Islet of Langerhans (tissue), 1 donor: ENCODE data around the gene ZNF414.
"Not testable (repeated sequence)": the region's sequence is repeated elsewhere in the genome, so short reads cannot be mapped to it uniquely, and the experiment has no call there.

Source experiments
- FAIRE-seq: peaks from one replicate; lab custom pipeline; 2011; peaks lifted over from hg19 to GRCh38; lab: Jason Lieb, UNC

ZNF414 gene, protein sequence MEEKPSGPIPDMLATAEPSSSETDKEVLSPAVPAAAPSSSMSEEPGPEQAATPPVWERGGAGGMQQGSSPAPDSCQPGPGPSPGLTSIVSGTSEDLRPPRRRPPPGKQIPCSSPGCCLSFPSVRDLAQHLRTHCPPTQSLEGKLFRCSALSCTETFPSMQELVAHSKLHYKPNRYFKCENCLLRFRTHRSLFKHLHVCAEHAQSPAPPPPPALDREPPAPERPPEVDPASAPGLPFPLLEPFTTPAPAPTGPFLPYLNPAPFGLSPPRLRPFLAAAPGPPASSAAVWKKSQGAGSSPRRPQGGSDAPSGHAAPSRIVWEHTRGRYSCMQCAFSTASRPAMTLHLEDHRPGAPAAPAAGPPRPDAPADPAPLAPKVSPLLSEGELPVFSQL

GRCh38 chr19:8513687-8514504 is at the start of gene ZNF414:
Gene ZNF414, minus strand, starts transcription at chr19:8514167. Its CDS starts 121 bp downstream, at chr19:8514046.
- FAIRE-seq = peak; percentile 60

GRCh38 chr19:8561075-8561764 is 47.3 kb upstream of the ZNF414 start:
- no peak for FAIRE-seq

GRCh38 chr19:8558325-8558724 is 44.4 kb upstream of the ZNF414 start:
- no peak for FAIRE-seq

- FAIRE-seq = no peak
Observed at GRCh38 chr19:8557642-8558238, 43.8 kb upstream of the ZNF414 start.

GRCh38 chr19:8553729-8554128 is 39.8 kb upstream of the ZNF414 start:
- FAIRE-seq = not testable (repeated sequence)

DNA sequence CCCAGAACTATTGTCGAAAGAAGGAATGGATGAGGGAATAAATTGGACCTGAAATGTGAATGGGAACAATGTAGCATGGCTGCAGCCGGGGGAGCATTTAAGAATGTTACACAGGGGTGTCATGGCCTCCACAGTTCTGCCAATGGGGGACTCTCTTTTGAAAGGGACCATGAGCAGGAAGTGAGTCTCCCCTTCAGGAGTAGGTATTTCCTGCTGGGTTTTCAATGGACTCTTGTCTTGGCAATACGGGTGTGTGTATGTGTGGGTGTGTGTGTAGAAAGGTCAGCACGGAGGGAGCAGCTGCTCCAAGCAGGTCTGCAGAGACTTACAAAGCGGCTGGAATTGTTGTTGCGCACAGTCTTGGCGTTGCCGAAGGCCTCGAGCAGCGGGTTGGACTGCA is 38.8 kb upstream of the ZNF414 start:
- FAIRE-seq = no peak

DNA sequence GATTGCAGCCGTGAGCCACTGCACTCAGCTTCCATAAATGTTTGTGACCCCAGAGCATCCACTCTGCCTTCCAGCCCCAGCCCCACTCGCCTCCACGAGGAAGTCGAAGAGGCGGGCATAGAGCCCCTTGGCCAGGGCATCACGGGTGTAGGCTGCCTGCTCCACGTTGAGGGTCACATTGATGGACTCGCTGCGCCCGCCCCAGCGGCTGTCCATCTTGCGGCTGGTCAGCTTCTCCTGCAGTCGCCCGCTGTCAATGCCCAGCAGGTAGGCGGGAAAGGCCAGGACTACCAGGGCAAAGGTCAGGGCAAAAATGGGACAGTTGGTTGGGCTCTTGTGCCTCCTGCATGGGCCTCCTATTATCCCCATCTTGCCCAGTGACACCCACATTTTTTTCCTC is 36.1 kb upstream of the ZNF414 start:
- no peak for FAIRE-seq

DNA sequence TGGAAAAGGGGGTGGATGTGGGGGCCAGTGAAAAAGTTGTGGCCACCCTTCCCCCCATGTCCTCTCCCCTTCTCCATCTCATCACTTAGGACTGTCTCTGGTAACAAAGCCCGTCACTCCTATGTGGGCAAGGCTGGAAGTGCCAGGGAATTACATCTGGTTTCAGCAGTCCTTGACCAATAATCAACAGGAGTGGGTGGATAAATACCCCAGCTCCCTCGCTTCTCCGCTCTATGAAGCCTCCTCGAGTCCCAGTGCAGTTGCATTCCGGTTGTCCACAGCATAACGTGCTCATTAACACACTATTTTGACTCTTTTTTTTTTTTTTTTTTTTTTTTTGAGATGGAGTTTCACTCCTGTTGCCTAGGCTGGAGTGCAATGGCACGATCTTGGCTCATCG is 31.8 kb upstream of the ZNF414 start:
- FAIRE-seq = no peak

GRCh38 chr19:8544168-8544567 is 30.2 kb upstream of the ZNF414 start:
- FAIRE-seq = no peak

DNA sequence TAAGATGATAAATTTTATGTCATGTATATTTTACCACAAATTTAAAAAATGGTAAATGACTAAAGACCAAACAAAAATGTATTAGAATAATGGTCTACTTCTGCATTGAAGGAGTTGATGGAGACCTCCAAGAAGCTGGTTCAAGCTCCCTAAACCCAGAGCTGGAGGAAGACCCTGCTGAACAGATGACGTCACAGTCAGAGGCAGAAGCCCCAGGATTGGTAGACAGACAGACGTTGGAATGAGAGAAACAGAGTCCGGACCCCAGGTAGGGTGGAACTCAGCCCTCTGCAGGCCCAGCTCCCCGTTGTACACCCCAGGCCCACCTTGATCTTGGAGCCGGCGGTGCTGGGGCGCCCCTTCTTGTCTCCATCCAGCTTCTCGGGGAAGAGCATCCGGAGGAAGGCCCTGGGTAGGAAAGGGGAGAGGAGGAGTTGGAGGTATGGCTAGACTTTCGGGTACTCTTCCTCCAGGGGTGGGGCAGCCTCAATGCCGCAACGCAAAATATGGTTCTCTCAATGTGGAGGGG is 25.7 kb upstream of the ZNF414 start:
- FAIRE-seq = no peak

GRCh38 chr19:8537099-8537498 is 23.1 kb upstream of the ZNF414 start:
- FAIRE-seq = no peak

- FAIRE-seq = no peak
Observed at GRCh38 chr19:8536282-8536681, 22.3 kb upstream of the ZNF414 start.

GRCh38 chr19:8532225-8532624 is 18.3 kb upstream of the ZNF414 start:
- FAIRE-seq = no peak

DNA sequence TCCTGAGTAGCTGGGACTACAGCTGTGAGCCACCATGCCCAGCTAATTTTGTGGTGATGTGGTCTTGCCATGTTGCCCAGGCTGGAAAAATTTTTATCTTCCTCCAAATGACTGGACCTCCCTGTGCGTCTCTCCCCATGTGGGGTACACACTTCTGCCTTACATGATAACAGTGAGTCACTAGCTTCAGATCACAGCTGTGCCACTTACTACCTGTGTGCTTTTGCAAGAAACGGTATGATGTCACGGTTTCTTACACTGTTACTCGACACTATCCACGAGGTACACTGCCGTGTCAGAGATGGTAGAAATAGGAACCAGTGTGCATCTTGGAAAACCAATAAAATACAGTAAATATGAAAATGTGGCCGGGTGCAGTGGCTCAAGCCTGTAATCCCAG is 17.5 kb upstream of the ZNF414 start:
- no peak for FAIRE-seq

GRCh38 chr19:8530061-8530679 is 16.2 kb upstream of the ZNF414 start:
- no peak for FAIRE-seq

- no peak for FAIRE-seq
Observed at GRCh38 chr19:8529369-8530006, 15.5 kb upstream of the ZNF414 start.

DNA sequence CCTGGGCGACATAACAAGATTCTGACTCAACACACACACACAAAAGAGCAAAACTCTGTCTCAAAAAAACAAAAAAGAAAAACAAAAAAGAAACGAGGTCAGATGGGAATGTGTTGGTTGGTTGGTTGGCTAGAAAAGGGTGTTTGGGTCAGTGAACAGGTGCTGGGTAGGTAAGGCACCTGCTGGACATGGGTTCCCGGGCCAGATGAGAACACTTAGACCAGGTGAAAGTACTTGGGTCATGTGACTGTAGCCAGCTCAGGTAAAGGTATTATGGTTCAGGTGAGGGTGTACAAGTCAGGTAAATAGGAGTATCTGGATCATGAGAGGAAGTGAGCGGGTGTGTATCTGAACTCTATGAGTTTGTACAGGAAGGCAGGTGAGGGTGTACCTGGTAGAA is 14.5 kb upstream of the ZNF414 start:
- no peak for FAIRE-seq

DNA sequence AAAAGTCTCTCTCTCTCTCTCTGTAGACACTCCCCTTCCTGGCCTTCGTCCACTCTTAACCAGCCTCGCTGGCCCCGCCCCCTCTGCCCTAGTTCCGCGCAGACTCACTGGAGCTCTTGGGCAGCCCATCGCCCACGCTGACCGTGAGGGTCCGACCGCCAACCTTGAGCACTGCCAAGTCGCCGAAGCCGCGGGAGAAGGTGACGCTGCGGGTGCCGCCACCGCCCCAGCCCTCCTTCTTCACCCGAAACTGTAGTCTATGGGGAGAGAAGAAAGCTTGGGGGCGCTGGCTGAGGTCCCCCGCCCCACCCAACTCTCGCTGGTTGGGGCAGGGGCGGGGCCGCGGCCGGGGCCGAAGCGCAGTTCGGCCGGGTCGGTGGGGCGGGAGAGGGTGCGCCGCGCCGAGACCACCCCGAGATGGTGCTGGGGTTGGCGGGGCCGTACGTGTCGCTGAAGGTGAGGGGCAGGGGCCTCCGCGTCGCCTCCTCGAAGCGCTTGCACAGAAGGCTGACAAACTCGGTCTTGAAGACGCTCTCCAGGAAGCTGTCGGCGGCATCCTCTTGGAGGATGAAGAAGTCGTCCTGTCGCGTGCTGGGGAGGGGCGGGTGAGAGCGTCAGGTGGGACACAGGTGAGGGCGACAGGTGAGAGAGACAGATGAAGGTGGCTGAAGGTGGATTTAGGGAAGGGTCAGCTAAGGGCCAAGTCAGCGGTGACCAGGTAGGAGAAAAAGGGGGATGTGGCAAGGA is 12.6 kb upstream of the ZNF414 start:
- FAIRE-seq = no peak

- FAIRE-seq = no peak
Observed at GRCh38 chr19:8525401-8525684, 11.4 kb upstream of the ZNF414 start.

DNA sequence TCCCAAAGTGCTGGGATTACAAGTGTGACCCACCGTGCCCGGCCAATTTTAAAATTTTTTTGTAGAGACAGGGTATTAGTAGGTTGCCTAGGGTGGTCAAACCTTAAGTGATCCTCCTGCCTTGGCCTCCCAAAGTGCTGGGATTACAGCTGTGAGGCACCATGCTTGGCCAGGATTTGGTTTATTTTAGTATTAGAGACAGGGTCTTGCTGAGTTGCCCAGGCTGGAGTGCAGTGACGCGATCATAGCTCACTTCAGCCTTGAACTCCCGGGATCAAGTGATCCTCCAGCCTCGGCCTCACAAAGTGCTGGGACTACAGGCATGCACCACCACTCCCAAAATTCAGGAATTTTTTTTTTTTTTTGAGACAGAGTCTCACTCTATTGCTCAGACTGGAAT is 5.4 kb upstream of the ZNF414 start:
- FAIRE-seq = no peak

DNA sequence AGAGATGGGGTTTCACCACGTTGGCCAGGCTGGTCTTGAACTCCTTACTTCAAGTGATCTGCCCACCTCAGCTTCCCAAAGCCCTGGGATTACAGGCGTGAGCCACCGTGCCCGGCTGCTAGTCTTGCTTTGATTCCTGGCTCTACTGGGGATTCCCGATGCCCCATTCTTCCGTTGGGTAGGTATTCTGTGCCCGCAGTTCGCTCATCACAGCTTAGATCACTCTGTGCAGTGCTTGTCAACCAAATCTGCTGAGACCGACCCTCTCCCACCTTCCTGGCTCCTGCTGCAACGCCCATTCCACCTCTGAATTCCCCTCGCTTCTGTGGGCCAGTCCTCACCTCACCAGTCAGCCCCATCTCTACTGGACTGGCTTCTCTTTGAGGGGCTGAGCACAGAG is 4.6 kb upstream of the ZNF414 start:
- FAIRE-seq = no peak
